Measurements from ENCODE around the gene NPM3.

- no peak for TF ChIP-seq TCF7 (CRISPR knock-in tag; IDR thresholded peaks at IDR 0.05; ENCODE audit: low read depth)
- TF ChIP-seq CTCF (IDR thresholded peaks at IDR 0.05): no peak
Observed at GRCh38 chr10:101766753-101767599, 16.3 kb downstream of the NPM3 start.
